Esophagus squamous epithelium (tissue), 4 donors: ENCODE results near the gene FCGR2B.

Experiments
- CTCF ChIP-seq, 6 experiments: fragments of 450-650 bp in 4 of 6; fragments of 200-600 bp in 2 of 6; sonication (generic) in 2 of 6; IDR thresholded peaks; one replicate each; pipeline ENCODE4 v1.5.1; 2016 to 2019; ENCODE audit warnings: antibody characterized with exemption in 6 of 6, mild to moderate bottlenecking in 4 of 6, moderate library complexity in 4 of 6
- POLR2A ChIP-seq, 4 donors: fragments of 450-650 bp; IDR thresholded peaks; one replicate each; pipeline ENCODE4 v1.6.1; 2017; ENCODE audit warnings: antibody characterized with exemption in 4 of 4, mild to moderate bottlenecking in 4 of 4, moderate library complexity in 3 of 4

GRCh38 chr1:161705537-161705936, 42.6 kb downstream of the FCGR2B start:
- TF ChIP-seq CTCF (IDR thresholded peaks at IDR 0.05), result no peak
- TF ChIP-seq POLR2A (IDR thresholded peaks at IDR 0.05), result no peak
